ENCODE data around the gene BCAM. TPM values are rescaled to one million over a fixed set of nuclear protein-coding genes. Genes with fewer than 3 reads are reported as not detected.

Gene BCAM
- total RNA-seq, 1 experiment from 2014 or later, result 12.9 TPM

DNA sequence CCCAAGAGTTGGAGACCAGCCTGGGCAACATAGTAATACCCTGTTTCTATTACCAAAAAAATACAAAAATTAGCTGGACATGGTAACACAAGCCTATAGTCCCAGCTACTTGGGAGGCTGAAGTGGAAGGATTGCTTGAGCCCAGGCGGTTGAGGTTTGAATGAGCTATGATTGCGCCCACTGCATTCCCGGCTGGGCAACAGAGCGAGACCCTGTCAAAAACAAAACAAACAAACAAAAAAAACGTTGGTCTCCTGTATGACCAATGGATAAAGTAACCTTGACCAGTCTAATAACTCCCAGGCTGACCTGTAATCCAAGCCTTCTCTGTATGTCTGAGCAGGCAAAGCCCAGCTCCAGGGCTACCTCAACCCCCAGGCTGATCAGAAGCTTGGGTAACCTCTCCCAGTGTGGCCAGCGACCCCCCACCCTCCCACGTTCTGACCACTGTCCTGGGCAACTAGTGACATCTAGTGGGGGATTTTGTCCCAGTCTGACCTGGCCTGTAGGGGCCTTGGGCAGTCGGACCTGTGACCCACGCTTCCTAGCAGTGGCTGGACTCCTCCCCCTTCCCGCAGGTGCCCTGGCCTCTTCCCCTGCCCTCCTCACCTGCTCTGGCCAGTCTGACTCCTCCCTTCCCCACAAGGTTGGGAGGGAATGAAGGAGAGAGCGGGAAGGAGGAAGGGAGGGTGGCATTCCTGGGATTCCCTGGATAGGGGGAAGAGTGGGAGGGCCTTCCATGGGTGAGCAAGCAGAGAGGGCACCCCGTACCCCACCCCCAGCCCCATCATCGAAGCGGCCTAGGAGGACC is 1.0 kb upstream of the BCAM start:
- intact Hi-C loops (cut with micrococcal nuclease), result loop anchor here (1.0 to 5.0 kb wide), 2 partner anchors 24 to 36 kb away; no protein-coding TSS in a partner anchor
- peak overlapping the region; percentile 78; the same call in 1 of the 2 replicates for H3K4me3 ChIP-seq (ENCODE audit: low read length)
- BruUV-seq (replicated peaks), result no TSS peak

DNA sequence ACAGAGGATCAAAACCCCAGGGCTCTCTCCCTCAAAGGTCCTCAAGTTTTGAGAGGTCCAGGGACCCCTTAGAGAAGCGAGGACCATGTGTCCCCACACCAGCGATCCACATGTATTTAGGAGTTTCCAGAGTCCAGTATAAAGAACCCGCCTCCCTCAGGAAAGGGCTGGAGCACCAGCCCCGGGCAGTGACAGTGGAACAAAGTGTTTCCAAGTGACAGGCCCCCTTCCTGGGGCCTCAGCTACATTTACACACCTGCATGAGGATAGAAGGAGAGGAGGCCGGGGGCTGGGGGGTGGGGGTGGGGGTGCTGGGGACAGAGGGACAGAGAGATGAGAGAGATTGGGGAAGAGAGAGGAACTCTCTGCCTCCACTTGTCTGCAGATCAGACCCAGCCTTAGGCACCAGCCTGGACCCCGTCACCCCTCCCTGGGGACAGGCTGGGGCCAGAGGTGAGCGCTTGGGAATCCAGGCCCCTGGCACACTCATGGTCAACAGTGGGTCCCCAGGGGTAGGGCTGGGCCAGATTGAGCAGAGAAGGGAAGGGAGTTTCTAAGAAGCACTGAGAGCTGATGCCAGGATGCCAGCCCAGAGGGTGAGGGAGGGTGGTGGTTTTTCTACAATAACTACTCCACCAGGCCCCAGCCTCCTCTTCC is 802 bp downstream of the BCAM start:
- intact Hi-C loops (cut with micrococcal nuclease), result loop anchor here (5.0 kb wide), 1 partner anchor 37 kb away; no protein-coding TSS in a partner anchor
- POLR2A ChIA-PET (ENCODE audit: unreplicated experiment), result no interaction called here
- TF ChIP-seq EZH2phosphoT487 (IDR thresholded peaks at IDR 0.05; ENCODE audit: borderline replicate concordance, low read length) (no peak), EZH2 (IDR thresholded peaks at IDR 0.05; ENCODE audit: low read length, unreplicated experiment) (no peak), CTCF (conservative IDR thresholded peaks at IDR 0.05; ENCODE audit: low read depth, low read length) (no peak)
- Histone ChIP-seq H2AFZ (ENCODE audit: low read length) (no peak overlapping the region), H3K4me1 (ENCODE audit: insufficient read depth, low read length) (peaks cover 28% of the 10 kb centered on the region), H3K9me2 (replicated peaks; ENCODE audit: low read length) (no peaks in the 10 kb centered on the region), H4K20me1 (ENCODE audit: low read length) (no peaks in the 10 kb centered on the region), H3F3A (ENCODE audit: low read length, unreplicated experiment) (no peaks in the 10 kb centered on the region), H3K9me3 (ENCODE audit: low read length) (no peaks in the 10 kb centered on the region), H3K27me3 (ENCODE audit: low read length) (no peaks in the 10 kb centered on the region), H3K4me2 (ENCODE audit: low read length) (peak overlapping the region; percentile 93), H3K36me3 (ENCODE audit: low read depth, low read length) (no peaks in the 10 kb centered on the region), H3K79me2 (ENCODE audit: low read length) (no peaks in the 10 kb centered on the region), H3K9ac (ENCODE audit: low read length) (peak overlapping the region; percentile 67), H3K4me3 (ENCODE audit: low read length) (peak overlapping the region; percentile 78), H3K27ac (ENCODE audit: low read length) (no peak overlapping the region)
- BruUV-seq (replicated peaks), result no TSS peak
- DNase-seq, result no peak
- CTCF ChIA-PET, result interaction anchor here (1.5 kb wide), 1 partner anchor 36 kb away, joined by 4 read pairs; the partner anchor contains the start of gene NECTIN2
- ATAC-seq, result no peak

More for the DNA sequence above, 1.0 kb upstream of the BCAM start:
- Histone ChIP-seq H3K79me2 (ENCODE audit: low read length) (no peaks in the 10 kb centered on the region), H2AFZ (ENCODE audit: low read length) (no peak overlapping the region), H4K20me1 (ENCODE audit: low read length) (no peaks in the 10 kb centered on the region), H3K36me3 (ENCODE audit: low read depth, low read length) (no peaks in the 10 kb centered on the region), H3K9ac (ENCODE audit: low read length) (no peak overlapping the region), H3K4me1 (ENCODE audit: insufficient read depth, low read length) (peaks cover 28% of the 10 kb centered on the region), H3K9me2 (replicated peaks; ENCODE audit: low read length) (no peaks in the 10 kb centered on the region), H3K9me3 (ENCODE audit: low read length) (no peaks in the 10 kb centered on the region), H3K27ac (ENCODE audit: low read length) (no peak overlapping the region), H3K27me3 (ENCODE audit: low read length) (no peaks in the 10 kb centered on the region), H3K4me2 (ENCODE audit: low read length) (peak overlapping the region; percentile 81), H3F3A (ENCODE audit: low read length, unreplicated experiment) (no peaks in the 10 kb centered on the region)
- DNase-seq (peak; percentile 60), ATAC-seq (peak; percentile 58)
- ChIA-PET POLR2A (ENCODE audit: unreplicated experiment) (no interaction called here), CTCF (interaction anchor here (0.6 to 1.5 kb wide), 5 partner anchors 24 to 243 kb away, joined by 3 to 4 read pairs (median 3); partner anchors contain the start of gene NECTIN2)
- TF ChIP-seq CTCF (conservative IDR thresholded peaks at IDR 0.05; ENCODE audit: low read depth, low read length) (peak; percentile 67), EZH2 (IDR thresholded peaks at IDR 0.05; ENCODE audit: low read length, unreplicated experiment) (no peak)
